Keratinocyte (primary cell): ENCODE results near the gene HLA-DMA. TPM values are rescaled to one million over a fixed set of nuclear protein-coding genes. Genes with fewer than 3 reads are reported as not detected.

ENCODE experiments used
- DNase-seq: peaks from one replicate; pipeline ENCODE4 v3.0.0-alpha.2; 2011; ENCODE audit warnings: low read depth, missing footprints, low spot score
- FAIRE-seq: peaks from 2 replicates; lab custom pipeline; 2011; peaks lifted over from hg19 to GRCh38; lab: Jason Lieb, UNC
- H2AFZ ChIP-seq: 2 replicates; pipeline ENCODE4 v1.6.0; 2012; ENCODE audit warnings: low read length, control low read depth, inconsistent platforms; ENCODE audit not compliant: control insufficient read depth
- H3K27ac ChIP-seq: 2 replicates; pipeline ENCODE4 v1.5.1; 2011; ENCODE audit warnings: low read length; ENCODE audit not compliant: control insufficient read depth, insufficient read depth
- H3K27me3 ChIP-seq: 3 replicates; pipeline ENCODE4 v1.6.0; 2011; ENCODE audit warnings: low read length; ENCODE audit not compliant: control insufficient read depth, insufficient read depth; ENCODE audit errors: extremely low read depth
- H3K36me3 ChIP-seq, 2 experiments: 2 replicates in 1 of 2; 3 replicates in 1 of 2; pipeline ENCODE4 v1.5.1; 2011; ENCODE audit warnings: low read length in 2 of 2, mild to moderate bottlenecking in 1 of 2; ENCODE audit not compliant: control insufficient read depth in 2 of 2, insufficient read depth in 2 of 2; ENCODE audit errors: extremely low read depth in 1 of 2
- H3K4me1 ChIP-seq: 3 replicates; pipeline ENCODE4 v1.5.1; 2011; ENCODE audit warnings: low read length; ENCODE audit not compliant: control insufficient read depth, insufficient read depth; ENCODE audit errors: extremely low read depth
- H3K4me2 ChIP-seq: 3 replicates; pipeline ENCODE4 v1.6.0; 2011; ENCODE audit warnings: low read depth, low read length; ENCODE audit not compliant: control insufficient read depth, insufficient read depth; ENCODE audit errors: extremely low read depth
- H3K4me3 ChIP-seq, 3 experiments: fragments of 200-600 bp in 1 of 3; sonication (generic) in 1 of 3; 2 replicates in 2 of 3; 3 replicates in 1 of 3; pipeline ENCODE4 v1.5.1; 2011 to 2016; ENCODE audit warnings: low read length in 3 of 3, mild to moderate bottlenecking in 3 of 3, control low read depth in 2 of 3, inconsistent platforms in 1 of 3, low read depth in 1 of 3, mixed read lengths in 1 of 3, mixed run types in 1 of 3, moderate library complexity in 1 of 3; ENCODE audit not compliant: control insufficient read depth in 2 of 3, insufficient read depth in 2 of 3; ENCODE audit errors: extremely low read depth in 1 of 3
- H3K79me2 ChIP-seq: 2 replicates; pipeline ENCODE4 v1.6.0; 2012; ENCODE audit warnings: low read length; ENCODE audit not compliant: control insufficient read depth, insufficient read depth
- H3K9ac ChIP-seq: 3 replicates; pipeline ENCODE4 v1.6.0; 2011; ENCODE audit warnings: low read length; ENCODE audit not compliant: control insufficient read depth, insufficient read depth; ENCODE audit errors: extremely low read depth
- H3K9me1 ChIP-seq: 3 replicates; pipeline ENCODE4 v1.6.0; 2011; ENCODE audit warnings: low read length; ENCODE audit not compliant: control insufficient read depth, insufficient read depth; ENCODE audit errors: extremely low read depth
- H3K9me3 ChIP-seq: 2 replicates; pipeline ENCODE4 v1.5.1; 2012; ENCODE audit warnings: low read depth, low read length; ENCODE audit not compliant: control insufficient read depth
- H4K20me1 ChIP-seq: 3 replicates; pipeline ENCODE4 v1.6.0; 2011; ENCODE audit warnings: low read length; ENCODE audit not compliant: control insufficient read depth, insufficient read depth; ENCODE audit errors: extremely low read depth
- EZH2 ChIP-seq: IDR thresholded peaks from one replicate; pipeline ENCODE4 v1.6.1; 2012; ENCODE audit warnings: inconsistent platforms, mild to moderate bottlenecking, low read length, moderate library complexity
- dilution Hi-C: fragments of 300-500 bp; cut with MboI; formaldehyde crosslinking; loops from one replicate; pipeline ENCODE4 v1.7.0; 2020; ENCODE audit warnings: low sequenced_read_pairs; ENCODE audit not compliant: extremely low pct_ligation_motif_present
- polyA minus RNA-seq, 3 experiments: library from RNA; depleted of rRNA, polyadenylated mRNA; stranded (reverse); fragments of >200 nt; gene quantifications; 1 replicate in 1 of 3; 2 replicates in 1 of 3; 3 replicates in 1 of 3; pipeline ENCODE4 v1.2.3, GENCODE V29; 2011
- polyA plus RNA-seq, 5 experiments: library from polyadenylated mRNA; depleted of rRNA in 3 of 5; stranded (reverse) in 3 of 5; stranded (forward) in 1 of 5; unstranded in 1 of 5; fragments of >200 nt; gene quantifications; 1 replicate in 1 of 5; 2 replicates in 3 of 5; 3 replicates in 1 of 5; pipeline versions ENCODE4 v1.2.1 to v1.2.3, GENCODE V29; 2011 to 2012; ENCODE audit warnings: missing spikeins in 2 of 5, low read depth in 1 of 5, low replicate concordance in 1 of 5
- TF ChIP-seq, protein P1 (sequence below), 3 experiments: IDR thresholded peaks in 1 of 3; conservative IDR thresholded peaks in 1 of 3; optimal IDR thresholded peaks in 1 of 3; 2 replicates in 2 of 3; 3 replicates in 1 of 3; pipeline versions ENCODE3 to v1.5.1; 2011; ENCODE audit warnings: low read length in 3 of 3, mild to moderate bottlenecking in 3 of 3, moderate library complexity in 2 of 3, control low read depth in 1 of 3, inconsistent platforms in 1 of 3; ENCODE audit not compliant: insufficient read depth in 2 of 3; ENCODE audit errors: extremely low read depth in 1 of 3

The HLA-DMA gene
- polyA plus RNA-seq (1.9 to 4.5 TPM (median 2.6 TPM) in 3 replicates), polyA minus RNA-seq (0.80 to 7.0 TPM (median 4.4 TPM) in 3 replicates)
- 0.86 TPM for polyA plus RNA-seq (2011; ENCODE audit: low read depth)
- 2.0 and 2.1 TPM in 2 replicates for polyA plus RNA-seq (2011; cell fraction: cytosol; rRNA removed)
- 4.3 and 4.5 TPM in 2 replicates for polyA plus RNA-seq (2011; cell fraction: nucleus; rRNA removed)
- 1.9 and 3.1 TPM in 2 replicates for polyA plus RNA-seq (2012; ENCODE audit: low replicate concordance)
- polyA minus RNA-seq (2011; cell fraction: cytosol; rRNA and poly(A)+ RNA removed), result not detected
- polyA minus RNA-seq (2011; cell fraction: nucleus; rRNA and poly(A)+ RNA removed), result 1.6 and 2.3 TPM in 2 replicates

DNA sequence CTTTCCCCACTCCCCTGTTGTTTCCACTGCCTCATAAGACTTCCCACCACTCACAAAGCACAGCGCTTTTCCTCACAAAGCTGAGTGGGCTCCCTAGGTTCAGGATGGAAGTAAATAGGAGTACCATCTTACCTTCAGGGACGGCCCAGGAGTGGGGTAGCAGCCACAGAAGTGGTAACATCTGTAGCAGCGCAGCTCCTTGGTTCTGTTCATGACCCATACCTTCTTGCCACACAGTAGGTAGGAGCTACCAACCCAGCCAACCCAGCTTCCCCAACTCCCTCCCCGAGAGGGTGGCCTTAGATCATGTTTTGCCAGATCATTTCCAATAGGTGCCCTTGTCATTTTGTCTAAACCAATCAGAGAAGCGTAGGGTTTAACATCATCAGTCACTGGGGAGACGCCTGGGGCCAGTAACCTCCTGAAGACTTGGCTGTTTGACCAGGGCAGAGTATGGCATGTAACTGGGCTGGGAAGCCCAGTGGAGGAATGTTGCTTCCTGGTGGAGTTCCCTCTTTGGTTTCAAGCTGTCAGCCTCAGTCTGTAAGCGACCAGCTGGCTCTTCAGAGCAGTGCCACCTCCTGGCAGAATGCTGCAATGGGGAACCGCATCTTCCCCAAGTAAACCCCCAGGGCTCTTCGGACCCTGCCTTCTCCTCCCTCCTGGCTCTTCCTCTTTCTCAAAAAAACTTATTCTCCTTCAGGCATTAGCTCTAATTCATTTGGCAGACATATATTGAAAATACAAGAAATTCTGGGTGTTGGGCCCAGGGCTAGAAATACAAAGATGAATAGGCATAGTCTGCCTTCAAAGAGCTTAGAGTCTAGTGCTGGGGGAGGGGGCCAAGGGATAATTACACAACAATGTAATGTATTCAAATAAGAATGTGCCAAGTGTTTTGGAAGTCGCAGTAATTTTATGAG is at the start of gene HLA-DMA:
TSS of gene HLA-DMA (minus strand) at position 281 of the 923 bp plus-strand sequence. CDS start at position 220, 61 bp downstream.
- no peaks in the 10 kb centered on the region for H3K27me3 ChIP-seq
- no peaks in the 10 kb centered on the region for H3K79me2 ChIP-seq
- H3K4me1 ChIP-seq, result peaks cover 4% of the 10 kb centered on the region
- peak within 1 kb of the TSS; percentile 66 for H2AFZ ChIP-seq
- no peaks in the 10 kb centered on the region for H3K9me3 ChIP-seq
- H3K27ac ChIP-seq, result no peak within 1 kb of the TSS
- dilution Hi-C loops, result no loop called here
- FAIRE-seq, result peak; percentile 87
- no peaks in the 10 kb centered on the region for H3K9me1 ChIP-seq
- DNase-seq, result peak; percentile 94
- H3K4me2 ChIP-seq, result peak within 1 kb of the TSS; percentile 22
- TF ChIP-seq, protein P1, sequence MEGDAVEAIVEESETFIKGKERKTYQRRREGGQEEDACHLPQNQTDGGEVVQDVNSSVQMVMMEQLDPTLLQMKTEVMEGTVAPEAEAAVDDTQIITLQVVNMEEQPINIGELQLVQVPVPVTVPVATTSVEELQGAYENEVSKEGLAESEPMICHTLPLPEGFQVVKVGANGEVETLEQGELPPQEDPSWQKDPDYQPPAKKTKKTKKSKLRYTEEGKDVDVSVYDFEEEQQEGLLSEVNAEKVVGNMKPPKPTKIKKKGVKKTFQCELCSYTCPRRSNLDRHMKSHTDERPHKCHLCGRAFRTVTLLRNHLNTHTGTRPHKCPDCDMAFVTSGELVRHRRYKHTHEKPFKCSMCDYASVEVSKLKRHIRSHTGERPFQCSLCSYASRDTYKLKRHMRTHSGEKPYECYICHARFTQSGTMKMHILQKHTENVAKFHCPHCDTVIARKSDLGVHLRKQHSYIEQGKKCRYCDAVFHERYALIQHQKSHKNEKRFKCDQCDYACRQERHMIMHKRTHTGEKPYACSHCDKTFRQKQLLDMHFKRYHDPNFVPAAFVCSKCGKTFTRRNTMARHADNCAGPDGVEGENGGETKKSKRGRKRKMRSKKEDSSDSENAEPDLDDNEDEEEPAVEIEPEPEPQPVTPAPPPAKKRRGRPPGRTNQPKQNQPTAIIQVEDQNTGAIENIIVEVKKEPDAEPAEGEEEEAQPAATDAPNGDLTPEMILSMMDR (optimal IDR thresholded peaks at IDR 0.05 in 1 of 3, IDR thresholded peaks at IDR 0.05 in 1 of 3, conservative IDR thresholded peaks at IDR 0.05 in 1 of 3; ENCODE audit: extremely low read depth in 1 of 3, insufficient read depth in 2 of 3, low read length in 3 of 3), result peak; percentile 78 to 89 (median 87)
- no peak for TF ChIP-seq EZH2
- H3K36me3 ChIP-seq, result no peaks in the 10 kb centered on the region
- H3K9ac ChIP-seq, result no peak within 1 kb of the TSS
- no peaks in the 10 kb centered on the region for H4K20me1 ChIP-seq
- H3K4me3 ChIP-seq, result no peak within 1 kb of the TSS

DNA sequence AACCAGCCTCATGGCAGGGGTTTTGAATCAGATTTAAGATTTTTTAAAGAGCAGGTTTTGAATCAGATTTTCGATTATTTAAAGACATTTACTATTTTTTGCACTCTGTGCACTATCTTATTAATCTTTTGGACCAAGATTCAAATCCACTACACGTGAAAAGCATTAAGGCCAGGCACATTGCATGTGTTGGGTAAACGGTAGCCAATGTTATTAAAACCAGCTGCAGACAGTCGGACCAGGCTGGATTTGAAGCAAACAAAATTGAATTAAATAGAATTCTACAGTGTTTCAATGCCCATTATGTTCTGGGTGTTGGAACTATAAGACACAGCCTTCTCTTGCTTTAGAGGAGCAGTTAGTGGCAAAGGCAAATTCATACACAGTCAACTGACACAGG is 48.8 kb upstream of the HLA-DMA start:
- no peak overlapping the region for H3K27ac ChIP-seq
- H3K9me1 ChIP-seq, result no peaks in the 10 kb centered on the region
- DNase-seq (no peak), FAIRE-seq (no peak)
- TF ChIP-seq EZH2, result no peak
- TF ChIP-seq, protein P1 (optimal IDR thresholded peaks at IDR 0.05 in 1 of 3, IDR thresholded peaks at IDR 0.05 in 1 of 3, conservative IDR thresholded peaks at IDR 0.05 in 1 of 3; ENCODE audit: extremely low read depth in 1 of 3, insufficient read depth in 2 of 3, low read length in 3 of 3), result no peak
- H3K79me2 ChIP-seq, result no peaks in the 10 kb centered on the region
- no peak overlapping the region for H2AFZ ChIP-seq
- H3K4me2 ChIP-seq, result no peak overlapping the region
- no peaks in the 10 kb centered on the region for H4K20me1 ChIP-seq
- H3K27me3 ChIP-seq, result peaks cover 3% of the 10 kb centered on the region
- dilution Hi-C loops, result no loop called here
- no peaks in the 10 kb centered on the region for H3K4me1 ChIP-seq
- H3K9ac ChIP-seq, result no peak overlapping the region
- no peaks in the 10 kb centered on the region for H3K9me3 ChIP-seq
- H3K36me3 ChIP-seq, result no peaks in the 10 kb centered on the region
- H3K4me3 ChIP-seq, result no peak overlapping the region
